ENCODE data around the gene EXOC7. TPM values are rescaled to one million over a fixed set of nuclear protein-coding genes. Genes with fewer than 3 reads are reported as not detected.

Gene EXOC7
- total RNA-seq, 4 donors from 2014 or later = 51.7 to 87.3 (median 75.1) TPM

GRCh38 chr17:76119409-76120371 lies 16.1 kb upstream of the EXOC7 start:
- H3K4me1 ChIP-seq = peaks cover 0 to 14% (median 10%) of the 10 kb centered on the region in 4 donors
- no peaks in the 10 kb centered on the region for H3K9me3 ChIP-seq
- H3K36me3 ChIP-seq = no peaks in the 10 kb centered on the region
- H3K27ac ChIP-seq = no peak overlapping the region
- WGBS, 2 donors = 76 to 80% methylated on average over 19 of the region's 19 CpGs
- no peak overlapping the region for H3K4me3 ChIP-seq
- H3K27me3 ChIP-seq = no peaks in the 10 kb centered on the region
- TF ChIP-seq, protein P1, sequence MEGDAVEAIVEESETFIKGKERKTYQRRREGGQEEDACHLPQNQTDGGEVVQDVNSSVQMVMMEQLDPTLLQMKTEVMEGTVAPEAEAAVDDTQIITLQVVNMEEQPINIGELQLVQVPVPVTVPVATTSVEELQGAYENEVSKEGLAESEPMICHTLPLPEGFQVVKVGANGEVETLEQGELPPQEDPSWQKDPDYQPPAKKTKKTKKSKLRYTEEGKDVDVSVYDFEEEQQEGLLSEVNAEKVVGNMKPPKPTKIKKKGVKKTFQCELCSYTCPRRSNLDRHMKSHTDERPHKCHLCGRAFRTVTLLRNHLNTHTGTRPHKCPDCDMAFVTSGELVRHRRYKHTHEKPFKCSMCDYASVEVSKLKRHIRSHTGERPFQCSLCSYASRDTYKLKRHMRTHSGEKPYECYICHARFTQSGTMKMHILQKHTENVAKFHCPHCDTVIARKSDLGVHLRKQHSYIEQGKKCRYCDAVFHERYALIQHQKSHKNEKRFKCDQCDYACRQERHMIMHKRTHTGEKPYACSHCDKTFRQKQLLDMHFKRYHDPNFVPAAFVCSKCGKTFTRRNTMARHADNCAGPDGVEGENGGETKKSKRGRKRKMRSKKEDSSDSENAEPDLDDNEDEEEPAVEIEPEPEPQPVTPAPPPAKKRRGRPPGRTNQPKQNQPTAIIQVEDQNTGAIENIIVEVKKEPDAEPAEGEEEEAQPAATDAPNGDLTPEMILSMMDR (IDR thresholded peaks at IDR 0.05) = no peak
- TF ChIP-seq EP300 (IDR thresholded peaks at IDR 0.05) = no peak
- TF ChIP-seq POLR2A (IDR thresholded peaks at IDR 0.05) = no peak
- DNase-seq (ENCODE audit: low spot score in 2 of 2) = no peak

DNA sequence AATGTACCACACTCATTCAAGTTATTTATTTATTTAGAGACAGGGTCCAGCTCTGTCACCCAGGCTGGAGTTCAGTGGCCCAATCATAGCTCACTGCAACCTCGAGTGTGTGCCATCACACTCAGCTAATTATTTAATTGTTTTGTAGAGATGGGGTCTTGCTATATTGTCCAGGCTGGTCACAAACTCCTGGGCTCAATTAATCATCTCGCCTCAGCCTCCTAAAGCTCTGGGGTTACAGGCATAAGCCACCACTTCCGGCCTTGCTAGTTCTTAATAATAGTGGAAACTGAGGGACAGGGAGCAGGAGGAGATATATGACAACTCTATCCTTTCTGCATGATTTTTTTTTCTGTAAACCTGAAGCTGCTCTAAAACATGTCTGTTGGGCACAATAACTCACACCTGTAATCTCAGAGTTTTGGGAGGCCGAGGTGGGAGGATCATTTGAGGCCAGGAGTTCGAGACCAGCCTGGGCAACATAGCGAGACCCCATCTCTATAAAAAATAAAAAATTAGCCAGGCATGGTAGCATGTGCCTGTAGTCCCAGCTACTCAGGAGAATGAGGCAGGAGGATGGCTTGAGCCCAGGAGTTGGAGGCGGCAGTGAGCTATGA lies 11.7 kb upstream of the EXOC7 start:
- no peaks in the 10 kb centered on the region for H3K36me3 ChIP-seq
- H3K4me1 ChIP-seq = no peaks in the 10 kb centered on the region
- no peaks in the 10 kb centered on the region for H3K27me3 ChIP-seq
- no peak overlapping the region for H3K4me3 ChIP-seq
- 89 to 91% methylated on average over 7 of the region's 7 CpGs for WGBS, 2 donors
- no peak for DNase-seq (ENCODE audit: low spot score in 2 of 2)
- no peak for TF ChIP-seq EP300 (IDR thresholded peaks at IDR 0.05)
- no peak for TF ChIP-seq POLR2A (IDR thresholded peaks at IDR 0.05)
- TF ChIP-seq, protein P1 (IDR thresholded peaks at IDR 0.05) = no peak
- H3K27ac ChIP-seq = no peak overlapping the region
- no peaks in the 10 kb centered on the region for H3K9me3 ChIP-seq

DNA sequence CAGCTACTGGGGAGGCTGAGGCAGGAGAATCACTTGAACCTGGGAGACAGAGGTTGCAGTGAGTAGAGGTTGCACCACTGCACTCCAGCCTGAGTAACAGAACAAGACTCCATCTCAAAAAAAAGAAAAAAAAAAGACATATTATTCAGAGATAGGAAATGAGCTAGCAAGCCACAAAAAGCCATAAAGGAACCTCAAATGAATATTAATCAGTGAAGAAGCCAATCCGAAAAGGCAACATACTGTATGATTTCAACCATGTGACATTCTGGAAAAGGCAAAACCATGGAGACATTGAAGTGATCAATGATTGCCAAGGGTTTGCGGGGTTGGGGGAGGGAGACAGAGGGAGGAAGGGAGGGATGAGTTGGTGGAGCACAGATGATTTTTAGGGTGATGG lies 8.4 kb upstream of the EXOC7 start:
- H3K36me3 ChIP-seq = no peaks in the 10 kb centered on the region
- H3K9me3 ChIP-seq = no peaks in the 10 kb centered on the region
- H3K4me1 ChIP-seq = no peaks in the 10 kb centered on the region
- WGBS, 2 donors = 82 to 83% methylated on average over 2 of the region's 2 CpGs
- no peak overlapping the region for H3K4me3 ChIP-seq
- no peaks in the 10 kb centered on the region for H3K27me3 ChIP-seq
- TF ChIP-seq, protein P1 (IDR thresholded peaks at IDR 0.05) = no peak
- TF ChIP-seq EP300 (IDR thresholded peaks at IDR 0.05) (no peak), POLR2A (IDR thresholded peaks at IDR 0.05) (no peak)
- no peak for DNase-seq (ENCODE audit: low spot score in 2 of 2)
- H3K27ac ChIP-seq = no peak overlapping the region

DNA sequence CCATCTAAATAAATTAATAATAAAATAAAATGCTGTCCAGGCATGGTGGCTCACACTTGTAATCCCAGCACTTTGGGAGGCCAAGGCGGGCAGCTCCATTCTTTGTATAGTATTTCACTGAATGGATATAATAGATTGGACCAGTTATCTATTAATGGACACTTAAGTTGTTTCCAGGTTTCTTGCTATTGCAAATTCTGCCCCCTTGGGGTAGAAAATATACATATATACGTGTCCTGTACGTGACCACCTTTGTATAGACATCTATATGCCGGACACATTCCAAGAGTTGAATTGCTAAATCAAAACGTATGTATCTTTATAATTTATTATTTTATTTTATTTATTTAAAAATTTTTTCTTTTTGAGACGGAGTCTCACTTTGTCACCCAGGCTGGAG lies 3.9 kb upstream of the EXOC7 start:
- DNase-seq (ENCODE audit: low spot score in 2 of 2) = no peak
- TF ChIP-seq POLR2A (IDR thresholded peaks at IDR 0.05) = no peak
- TF ChIP-seq, protein P1 (IDR thresholded peaks at IDR 0.05) = no peak
- no peak for TF ChIP-seq EP300 (IDR thresholded peaks at IDR 0.05)
- H3K4me3 ChIP-seq = no peak overlapping the region
- H3K4me1 ChIP-seq = peaks cover 0 to 13% (median 7%) of the 10 kb centered on the region in 4 donors
- H3K36me3 ChIP-seq = no peaks in the 10 kb centered on the region
- 79 to 83% methylated on average over 6 of the region's 6 CpGs for WGBS, 2 donors
- H3K9me3 ChIP-seq = no peaks in the 10 kb centered on the region
- no peak overlapping the region for H3K27ac ChIP-seq
- H3K27me3 ChIP-seq = no peaks in the 10 kb centered on the region

- Histone ChIP-seq H3K27me3 (no peaks in the 10 kb centered on the region), H3K9me3 (no peaks in the 10 kb centered on the region), H3K27ac (no peak overlapping the region), H3K36me3 (peaks cover 0 to 2% (median 0%) of the 10 kb centered on the region in 3 donors), H3K4me1 (peaks cover 0 to 21% (median 12%) of the 10 kb centered on the region in 4 donors), H3K4me3 (no peak overlapping the region)
- 60 to 68% methylated on average over 3 of the region's 3 CpGs for WGBS, 2 donors
- no peak for TF ChIP-seq EP300 (IDR thresholded peaks at IDR 0.05)
- no peak for TF ChIP-seq POLR2A (IDR thresholded peaks at IDR 0.05)
- TF ChIP-seq, protein P1 (IDR thresholded peaks at IDR 0.05) = no peak
- DNase-seq (ENCODE audit: low spot score in 2 of 2) = no peak
These were observed 3.1 kb upstream of the EXOC7 start for GRCh38 chr17:76106703-76107102.

Data from tibial nerve (tissue), 4 donors.